Right renal cortex interstitium (tissue), 3 donors: Measurements from ENCODE around the gene CKAP2. TPM values are rescaled to one million over a fixed set of nuclear protein-coding genes. Genes with fewer than 3 reads are reported as not detected.
"Not testable (repeated sequence)": the region's sequence is repeated elsewhere in the genome, so short reads cannot be mapped to it uniquely, and the experiment has no call there.

Experiments
- DNase-seq, 3 donors: peaks; one replicate each; pipeline ENCODE4 v3.0.0-alpha.2; 2013; ENCODE audit warnings: low read depth in 3 of 3, low spot score in 2 of 3
- polyA plus RNA-seq, 3 donors: library from polyadenylated mRNA; unstranded; fragments of 120-200 nt; gene quantifications; one replicate each; pipeline ENCODE4 v1.2.1, GENCODE V29; 2013; ENCODE audit not compliant: insufficient read length in 3 of 3

The CKAP2 gene
- polyA plus RNA-seq, 3 donors: 49.9 to 63.9 (median 59.9) TPM

GRCh38 chr13:52450793-52451116, 4.5 kb upstream of the CKAP2 start:
- DNase-seq: no peak

GRCh38 chr13:52451135-52451804, 4.0 kb upstream of the CKAP2 start:
- DNase-seq: no peak

GRCh38 chr13:52452470-52452869, 2.8 kb upstream of the CKAP2 start:
- no peak for DNase-seq

- peak in 1 of 3 donors; percentile 7 for DNase-seq
These were observed 839 bp upstream of the CKAP2 start for GRCh38 chr13:52454459-52454819.

GRCh38 chr13:52455677-52456041, 381 bp downstream of the CKAP2 start:
- peak; percentile 57 to 75 (median 72) for DNase-seq

- DNase-seq: no peak
These were observed 4.4 kb downstream of the CKAP2 start for GRCh38 chr13:52459668-52460067.

GRCh38 chr13:52461265-52461664, 6.0 kb downstream of the CKAP2 start:
- no peak for DNase-seq

GRCh38 chr13:52463526-52463925, 8.2 kb downstream of the CKAP2 start:
- no peak for DNase-seq

- not testable (repeated sequence) for DNase-seq
These were observed 13.2 kb downstream of the CKAP2 start for GRCh38 chr13:52468487-52468886.

GRCh38 chr13:52480677-52481428, 25.6 kb downstream of the CKAP2 start:
- not testable (repeated sequence) for DNase-seq

- DNase-seq: not testable (repeated sequence)
These were observed 31.8 kb downstream of the CKAP2 start for GRCh38 chr13:52487078-52487477.

GRCh38 chr13:52488763-52489162, 33.5 kb downstream of the CKAP2 start:
- not testable (repeated sequence) for DNase-seq

- not testable (repeated sequence) for DNase-seq
These were observed 35.7 kb downstream of the CKAP2 start for GRCh38 chr13:52491015-52491414.

GRCh38 chr13:52494241-52494640, 39.0 kb downstream of the CKAP2 start:
- DNase-seq: not testable (repeated sequence)

GRCh38 chr13:52497979-52498378, 42.7 kb downstream of the CKAP2 start:
- not testable (repeated sequence) for DNase-seq

- not testable (repeated sequence) for DNase-seq
These were observed 47.0 kb downstream of the CKAP2 start for GRCh38 chr13:52502277-52502676.

- DNase-seq: not testable (repeated sequence)
These were observed 50.6 kb downstream of the CKAP2 start for GRCh38 chr13:52505843-52506242.

- DNase-seq: not testable (repeated sequence)
These were observed 54.3 kb downstream of the CKAP2 start for GRCh38 chr13:52509532-52509931.

- DNase-seq: not testable (repeated sequence)
These were observed 55.0 kb downstream of the CKAP2 start for GRCh38 chr13:52510221-52510797.

- not testable (repeated sequence) for DNase-seq
These were observed 56.3 kb downstream of the CKAP2 start for GRCh38 chr13:52511598-52511997.

- not testable (repeated sequence) for DNase-seq
These were observed 58.8 kb downstream of the CKAP2 start for GRCh38 chr13:52513957-52514596.
